BE2C (cell line): ENCODE results near the gene ABCA4.

Experiments used
- DNase-seq: peaks from one replicate; pipeline ENCODE4 v3.0.0-alpha.2; 2020
- H3K27me3 ChIP-seq: fragments of 250-450 bp; sonication (Bioruptor Pico); 2 replicates; pipeline ENCODE4 v1.5.1; 2020; ENCODE audit warnings: mild to moderate bottlenecking
- H3K36me3 ChIP-seq: fragments of 250-450 bp; sonication (Bioruptor Pico); 2 replicates; pipeline ENCODE4 v1.5.1; 2020; ENCODE audit warnings: mild to moderate bottlenecking
- H3K4me1 ChIP-seq: fragments of 250-450 bp; sonication (Bioruptor Pico); 2 replicates; pipeline ENCODE4 v1.5.1; 2020
- H3K4me3 ChIP-seq: 2 replicates; pipeline ENCODE4 v1.5.1; 2011; ENCODE audit warnings: low read depth, low read length
- H3K9me3 ChIP-seq: fragments of 250-450 bp; sonication (Bioruptor Pico); 2 replicates; pipeline ENCODE4 v1.5.1; 2020
- CTCF ChIP-seq: IDR thresholded peaks from 2 replicates; pipeline ENCODE4 v1.5.1; 2012; ENCODE audit warnings: mild to moderate bottlenecking, low read depth, low read length

The ABCA4 gene

GRCh38 chr1:94094469-94095111 is 26.4 kb downstream of the ABCA4 start:
- Histone ChIP-seq H3K4me3 (no peak overlapping the region), H3K27me3 (no peaks in the 10 kb centered on the region), H3K9me3 (no peaks in the 10 kb centered on the region), H3K36me3 (no peaks in the 10 kb centered on the region), H3K4me1 (no peaks in the 10 kb centered on the region)
- DNase-seq: no peak
- TF ChIP-seq CTCF: no peak

DNA sequence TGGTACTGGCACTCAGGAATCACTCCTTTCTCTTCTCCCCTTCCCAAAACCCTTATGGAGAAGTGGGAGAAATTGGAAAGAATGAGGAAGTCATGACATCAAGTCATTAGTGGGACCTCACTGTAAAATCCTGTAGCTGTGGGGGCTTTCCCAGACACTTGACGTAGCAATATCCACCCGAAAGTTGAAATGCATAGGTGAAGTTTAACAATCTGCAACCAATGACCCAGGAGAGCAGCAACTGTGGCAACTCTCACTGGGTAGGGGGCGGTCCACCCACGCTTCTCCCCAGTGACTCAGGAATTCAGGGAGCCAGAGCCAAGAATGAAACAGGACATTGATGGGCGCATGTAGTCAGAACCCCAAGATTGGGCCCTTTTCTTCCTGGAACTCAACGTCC is 27.0 kb downstream of the ABCA4 start:
- no peaks in the 10 kb centered on the region for H3K4me1 ChIP-seq
- TF ChIP-seq CTCF: no peak
- no peak for DNase-seq
- no peaks in the 10 kb centered on the region for H3K27me3 ChIP-seq
- H3K36me3 ChIP-seq: no peaks in the 10 kb centered on the region
- no peak overlapping the region for H3K4me3 ChIP-seq
- no peaks in the 10 kb centered on the region for H3K9me3 ChIP-seq

DNA sequence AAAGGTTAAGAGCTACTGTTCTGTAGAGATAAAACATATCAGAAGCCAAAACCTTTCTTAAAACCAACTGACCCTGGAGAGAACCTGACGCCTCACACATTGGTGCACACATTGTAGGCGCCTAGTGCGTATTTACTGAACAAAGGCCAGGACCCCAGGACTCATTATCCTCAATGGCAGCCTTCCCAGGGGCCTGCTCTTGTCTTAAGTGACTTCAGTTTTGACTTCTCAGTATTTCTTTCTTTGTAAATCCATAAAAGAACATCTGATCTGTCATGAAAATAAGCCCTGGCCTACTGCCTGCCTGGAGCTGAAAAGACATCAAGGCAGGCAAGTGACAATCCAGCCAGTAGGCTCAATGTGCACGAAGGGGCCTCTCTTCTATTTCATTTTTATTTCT is 27.6 kb downstream of the ABCA4 start:
- Histone ChIP-seq H3K27me3 (no peaks in the 10 kb centered on the region), H3K36me3 (no peaks in the 10 kb centered on the region), H3K4me3 (no peak overlapping the region), H3K4me1 (no peaks in the 10 kb centered on the region), H3K9me3 (no peaks in the 10 kb centered on the region)
- no peak for TF ChIP-seq CTCF
- no peak for DNase-seq

DNA sequence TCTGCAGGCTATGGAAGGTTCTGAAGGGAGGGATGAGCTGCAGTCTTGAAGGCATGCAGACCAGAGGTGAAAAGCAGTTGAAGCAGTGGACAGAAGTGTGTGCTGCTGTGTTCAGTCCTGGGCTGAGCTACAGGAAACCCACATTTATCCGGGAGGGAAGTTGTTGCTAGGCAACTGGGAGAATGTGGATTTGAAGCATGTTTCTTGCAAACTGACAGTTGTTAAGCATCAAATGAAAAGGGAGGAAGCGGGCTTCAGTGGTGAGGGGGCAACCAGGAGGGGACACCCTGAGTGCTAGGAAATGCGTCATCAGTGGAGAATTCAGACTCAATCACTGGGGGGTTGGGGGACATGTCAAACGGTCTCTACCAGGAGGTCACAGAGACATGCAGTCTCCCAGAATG is 28.7 kb downstream of the ABCA4 start:
- no peaks in the 10 kb centered on the region for H3K9me3 ChIP-seq
- no peaks in the 10 kb centered on the region for H3K36me3 ChIP-seq
- DNase-seq: no peak
- TF ChIP-seq CTCF: no peak
- no peak overlapping the region for H3K4me3 ChIP-seq
- no peaks in the 10 kb centered on the region for H3K4me1 ChIP-seq
- no peaks in the 10 kb centered on the region for H3K27me3 ChIP-seq

DNA sequence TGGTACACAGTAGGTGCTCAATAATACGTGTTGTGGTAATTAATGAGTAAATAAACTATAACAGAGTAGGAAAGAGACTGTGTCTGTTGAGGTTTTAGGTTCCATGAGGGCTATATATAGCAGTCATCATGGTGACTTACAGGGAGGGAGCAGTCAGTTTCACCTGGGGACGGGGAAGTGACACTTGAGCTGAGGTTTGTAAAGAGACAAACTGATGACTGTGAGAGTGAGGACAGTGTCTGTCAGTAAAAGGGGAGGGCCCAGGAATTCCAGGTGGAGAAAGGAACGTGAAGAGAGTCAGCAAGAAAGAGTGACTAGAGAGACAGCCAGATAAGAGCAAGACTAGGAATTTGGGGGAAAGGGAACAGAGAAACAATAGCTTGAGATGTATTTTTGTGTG is 30.2 kb downstream of the ABCA4 start:
- no peak for DNase-seq
- no peaks in the 10 kb centered on the region for H3K9me3 ChIP-seq
- TF ChIP-seq CTCF: no peak
- H3K4me1 ChIP-seq: no peaks in the 10 kb centered on the region
- H3K27me3 ChIP-seq: no peaks in the 10 kb centered on the region
- H3K36me3 ChIP-seq: no peaks in the 10 kb centered on the region
- no peak overlapping the region for H3K4me3 ChIP-seq

- TF ChIP-seq CTCF: no peak
- no peak for DNase-seq
- Histone ChIP-seq H3K36me3 (no peaks in the 10 kb centered on the region), H3K4me1 (no peaks in the 10 kb centered on the region), H3K4me3 (no peak overlapping the region), H3K27me3 (no peaks in the 10 kb centered on the region), H3K9me3 (no peaks in the 10 kb centered on the region)
Measured at GRCh38 chr1:94087193-94087592, 33.8 kb downstream of the ABCA4 start.
